ENCODE data around the gene USP35.
A peak's percentile ranks its signal among the peaks of the same experiment; 100 is the strongest.
"Not testable (repeated sequence)": the region's sequence is repeated elsewhere in the genome, so short reads cannot be mapped to it uniquely, and the experiment has no call there.

Gene USP35

DNA sequence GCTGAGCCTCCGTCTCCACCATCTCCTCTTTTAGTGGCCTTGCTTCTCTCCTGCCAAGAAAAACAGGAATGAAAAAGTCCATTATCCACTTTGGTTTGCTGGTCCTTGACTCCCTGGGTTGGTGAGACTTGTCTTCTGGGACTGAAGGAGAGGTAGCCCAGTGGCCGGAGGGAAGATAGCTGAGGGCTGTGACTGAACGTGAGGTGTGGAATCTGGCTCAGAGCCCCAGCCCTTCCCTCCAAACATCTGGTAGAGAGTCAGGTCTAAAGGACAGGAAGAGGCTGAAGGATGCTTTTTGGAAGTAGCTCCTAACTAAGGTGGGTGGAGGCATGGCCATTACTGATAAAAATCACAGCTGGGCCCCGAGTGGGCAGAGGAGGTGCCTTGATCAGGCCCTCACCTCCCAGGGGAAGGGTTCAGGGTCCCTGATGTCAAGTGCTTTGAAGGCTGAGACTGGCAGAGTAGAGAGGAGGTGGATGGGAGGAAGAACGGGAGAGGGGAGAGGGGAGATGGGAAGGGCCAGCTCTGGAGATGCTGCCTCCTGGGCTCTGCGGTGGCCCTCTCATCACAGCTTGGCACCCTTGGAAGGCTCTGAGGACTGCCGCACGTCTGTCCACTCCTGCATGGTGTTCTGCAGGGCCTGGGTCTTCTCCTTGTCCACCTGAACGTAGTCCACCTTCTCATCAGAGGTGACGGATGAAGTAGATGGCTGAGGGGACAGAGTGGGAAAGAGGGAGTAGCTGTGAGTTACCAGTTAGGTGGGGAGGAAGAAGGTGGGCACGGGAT, 30.2 kb downstream of the USP35 start:
- Histone ChIP-seq H3K36me3 (ENCODE audit: control insufficient read depth, insufficient read depth, low read length) (no peaks in the 10 kb centered on the region), H3K4me2 (ENCODE audit: low read length) (no peak overlapping the region), H3K23ac (ENCODE audit: low read length) (no peak overlapping the region), H2AK5ac (ENCODE audit: low read length) (no peak overlapping the region), H3K79me2 (ENCODE audit: control insufficient read depth, insufficient read depth, low read length) (no peaks in the 10 kb centered on the region), H3K4me1 (ENCODE audit: control insufficient read depth, low read depth, low read length) (no peaks in the 10 kb centered on the region), H3K79me1 (ENCODE audit: low read length) (no peaks in the 10 kb centered on the region), H3K18ac (ENCODE audit: low read length) (no peak overlapping the region), H3K4ac (ENCODE audit: low read depth, low read length) (no peak overlapping the region), H4K8ac (ENCODE audit: low read depth, low read length) (no peak overlapping the region), H2BK120ac (ENCODE audit: low read depth, low read length) (no peak overlapping the region), H3K27ac (ENCODE audit: low read depth, low read length) (no peak overlapping the region), H3K4me3 (ENCODE audit: low read length) (no peak overlapping the region), H3K9ac (ENCODE audit: low read length) (no peak overlapping the region), H3K56ac (ENCODE audit: low read length) (no peak overlapping the region), H2BK15ac (replicated peaks; ENCODE audit: low read depth) (no peak overlapping the region), H3K27me3 (ENCODE audit: insufficient read depth, low read length, poor library complexity) (no peaks in the 10 kb centered on the region), H2BK5ac (ENCODE audit: low read length) (no peak overlapping the region), H4K5ac (ENCODE audit: low read length) (no peak overlapping the region)
- no CpG with 5 or more reads among the region's 11 CpGs for WGBS (ENCODE audit: extremely low coverage, insufficient coverage, low lambda C conversion rate)
- DNase-seq: no peak

DNA sequence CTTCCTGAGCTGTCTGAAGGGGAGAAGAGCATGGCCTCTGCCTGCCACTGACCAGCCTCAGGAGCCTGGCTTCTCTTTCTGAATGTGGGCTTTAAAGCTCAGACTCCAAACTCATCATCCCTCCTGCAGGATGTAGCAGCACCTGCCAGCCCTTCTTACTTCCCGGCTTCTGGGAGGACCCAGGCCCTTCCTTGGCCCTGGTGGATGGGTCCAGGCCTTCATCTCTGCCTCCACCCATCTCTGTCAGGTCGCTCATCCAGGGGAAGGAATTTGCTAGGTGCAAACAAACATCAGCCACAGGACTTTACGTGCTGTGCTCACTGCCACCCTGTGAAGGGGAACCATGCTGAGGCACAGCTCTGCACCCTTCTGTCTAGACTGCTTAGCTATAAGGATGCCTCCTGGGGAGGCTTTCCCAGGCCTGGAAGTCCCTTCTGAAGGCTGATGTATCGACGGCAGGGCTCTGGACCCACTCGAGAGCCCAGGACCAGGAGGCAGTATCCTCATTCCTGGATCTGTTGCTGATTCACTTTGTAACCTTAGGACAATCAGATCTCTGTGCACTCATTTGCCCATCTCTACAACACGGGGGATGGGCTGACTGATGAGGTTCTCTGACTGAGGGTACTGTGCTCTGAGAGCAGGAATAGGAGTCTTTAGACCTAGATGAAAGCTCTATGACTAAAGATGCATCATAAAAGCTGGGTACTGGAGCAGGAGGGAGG, 30.9 kb downstream of the USP35 start:
- Histone ChIP-seq H3K4ac (ENCODE audit: low read depth, low read length) (no peak overlapping the region), H3K9ac (ENCODE audit: low read length) (no peak overlapping the region), H2BK15ac (replicated peaks; ENCODE audit: low read depth) (no peak overlapping the region), H3K27ac (ENCODE audit: low read depth, low read length) (no peak overlapping the region), H4K8ac (ENCODE audit: low read depth, low read length) (no peak overlapping the region), H2AK5ac (ENCODE audit: low read length) (no peak overlapping the region), H2BK5ac (ENCODE audit: low read length) (no peak overlapping the region), H3K4me3 (ENCODE audit: low read length) (no peak overlapping the region), H3K56ac (ENCODE audit: low read length) (no peak overlapping the region), H3K23ac (ENCODE audit: low read length) (no peak overlapping the region), H3K4me1 (ENCODE audit: control insufficient read depth, low read depth, low read length) (no peaks in the 10 kb centered on the region), H3K36me3 (ENCODE audit: control insufficient read depth, insufficient read depth, low read length) (no peaks in the 10 kb centered on the region), H2BK120ac (ENCODE audit: low read depth, low read length) (no peak overlapping the region), H4K5ac (ENCODE audit: low read length) (no peak overlapping the region), H3K27me3 (ENCODE audit: insufficient read depth, low read length, poor library complexity) (no peaks in the 10 kb centered on the region), H3K18ac (ENCODE audit: low read length) (no peak overlapping the region), H3K79me1 (ENCODE audit: low read length) (no peaks in the 10 kb centered on the region), H3K79me2 (ENCODE audit: control insufficient read depth, insufficient read depth, low read length) (no peaks in the 10 kb centered on the region), H3K4me2 (ENCODE audit: low read length) (no peak overlapping the region)
- no CpG with 5 or more reads among the region's 7 CpGs for WGBS (ENCODE audit: extremely low coverage, insufficient coverage, low lambda C conversion rate)
- no peak for DNase-seq

DNA sequence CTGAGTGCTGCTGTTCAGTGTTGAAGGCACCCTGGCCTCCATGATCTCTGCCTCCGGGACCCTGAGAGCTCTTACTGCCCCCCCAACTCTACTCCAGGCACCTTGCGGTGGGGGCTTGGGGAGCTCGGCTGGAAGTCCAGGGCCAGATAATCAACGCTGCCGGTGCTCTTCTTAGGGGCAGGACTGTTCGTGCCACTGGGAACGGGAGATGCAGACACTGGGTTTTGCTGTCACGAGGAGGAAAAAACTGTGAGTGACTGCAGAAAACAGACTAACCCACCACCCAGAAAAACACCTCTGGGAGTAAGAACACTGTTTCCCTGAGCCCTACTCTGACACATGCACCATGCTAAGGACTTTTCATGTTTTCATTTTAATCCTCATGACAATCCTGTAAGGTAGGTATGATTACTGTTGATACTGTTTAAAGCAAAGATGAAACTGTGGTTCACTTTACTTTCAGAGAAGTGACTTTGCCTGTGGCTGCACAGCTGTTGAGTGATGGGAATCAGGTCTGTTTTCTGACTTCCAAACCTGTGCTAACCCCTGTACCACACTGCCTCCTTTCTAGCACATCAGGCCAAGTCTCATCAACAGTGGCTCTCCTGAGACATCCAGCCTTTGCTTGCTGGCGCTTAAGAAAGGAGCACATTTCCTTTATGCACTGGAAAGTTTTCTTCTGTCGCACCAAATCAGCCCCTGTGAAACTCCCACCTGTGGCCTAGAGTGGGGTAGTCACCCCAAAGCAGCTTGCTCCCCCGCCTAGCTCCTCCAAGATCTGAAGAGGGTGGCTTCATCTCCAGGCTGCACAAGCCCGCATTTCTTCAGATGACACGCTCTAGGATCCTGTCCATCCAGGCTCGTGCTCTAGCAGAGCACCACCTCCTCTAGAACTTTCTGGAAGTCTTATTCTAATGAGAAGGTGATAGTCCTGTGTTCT, 31.8 kb downstream of the USP35 start:
- Histone ChIP-seq H2AK5ac (ENCODE audit: low read length) (no peak overlapping the region), H3K23ac (ENCODE audit: low read length) (no peak overlapping the region), H3K79me1 (ENCODE audit: low read length) (no peaks in the 10 kb centered on the region), H2BK120ac (ENCODE audit: low read depth, low read length) (no peak overlapping the region), H2BK5ac (ENCODE audit: low read length) (no peak overlapping the region), H3K4me1 (ENCODE audit: control insufficient read depth, low read depth, low read length) (no peaks in the 10 kb centered on the region), H4K8ac (ENCODE audit: low read depth, low read length) (no peak overlapping the region), H3K56ac (ENCODE audit: low read length) (no peak overlapping the region), H3K79me2 (ENCODE audit: control insufficient read depth, insufficient read depth, low read length) (no peaks in the 10 kb centered on the region), H3K18ac (ENCODE audit: low read length) (no peak overlapping the region), H3K9ac (ENCODE audit: low read length) (no peak overlapping the region), H3K36me3 (ENCODE audit: control insufficient read depth, insufficient read depth, low read length) (no peaks in the 10 kb centered on the region), H3K4me3 (ENCODE audit: low read length) (no peak overlapping the region), H3K27ac (ENCODE audit: low read depth, low read length) (no peak overlapping the region), H4K5ac (ENCODE audit: low read length) (no peak overlapping the region), H3K27me3 (ENCODE audit: insufficient read depth, low read length, poor library complexity) (no peaks in the 10 kb centered on the region), H3K4me2 (ENCODE audit: low read length) (no peak overlapping the region), H3K4ac (ENCODE audit: low read depth, low read length) (no peak overlapping the region), H2BK15ac (replicated peaks; ENCODE audit: low read depth) (no peak overlapping the region)
- no CpG with 5 or more reads among the region's 14 CpGs for WGBS (ENCODE audit: extremely low coverage, insufficient coverage, low lambda C conversion rate)
- no peak for DNase-seq

DNA sequence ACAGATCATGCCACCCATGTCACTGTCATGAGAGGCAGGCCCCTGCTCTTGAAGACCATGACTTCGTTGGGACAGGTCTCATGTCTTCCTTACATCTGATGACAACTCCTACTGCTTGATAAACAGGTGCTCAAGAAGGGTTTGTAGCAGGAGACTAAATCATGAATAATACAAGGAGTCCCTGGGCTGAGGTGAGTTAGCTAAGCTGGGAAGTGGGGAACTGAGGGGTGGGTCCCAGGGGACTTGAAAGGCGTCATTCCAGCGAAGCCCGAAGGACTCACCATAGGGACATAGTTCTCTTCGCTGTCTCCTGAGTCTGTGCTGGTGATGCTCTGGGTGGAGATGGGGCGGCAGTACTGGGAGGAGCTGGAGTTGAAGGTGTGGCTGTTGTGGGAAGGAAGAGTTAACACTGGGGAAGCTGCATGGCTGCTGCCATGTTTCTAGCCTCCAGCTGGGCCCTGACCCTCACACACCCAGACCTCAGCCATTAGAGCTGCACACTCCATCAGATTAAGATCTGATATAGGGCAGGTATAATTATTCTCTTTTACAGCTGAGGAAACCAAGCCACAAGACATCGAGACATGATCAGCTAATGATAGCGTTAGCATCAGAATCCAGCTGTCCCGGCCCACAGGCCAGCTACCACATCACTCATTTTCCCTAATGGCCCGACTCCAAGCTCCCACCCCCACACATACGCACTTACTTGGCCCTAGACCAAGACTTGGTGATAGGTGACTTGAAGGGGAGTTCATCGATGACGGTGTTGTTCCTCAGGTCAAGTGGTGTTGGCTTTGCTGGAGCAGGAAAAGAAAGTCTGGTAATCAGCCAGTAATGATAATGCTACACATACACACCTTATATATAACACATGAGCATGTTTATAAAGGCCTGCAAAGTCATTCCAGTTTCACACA, 32.9 kb downstream of the USP35 start:
- DNase-seq: no peak
- Histone ChIP-seq H3K79me1 (ENCODE audit: low read length) (no peaks in the 10 kb centered on the region), H3K4me1 (ENCODE audit: control insufficient read depth, low read depth, low read length) (no peaks in the 10 kb centered on the region), H3K23ac (ENCODE audit: low read length) (no peak overlapping the region), H3K4me3 (ENCODE audit: low read length) (no peak overlapping the region), H3K18ac (ENCODE audit: low read length) (no peak overlapping the region), H3K36me3 (ENCODE audit: control insufficient read depth, insufficient read depth, low read length) (no peaks in the 10 kb centered on the region), H2BK5ac (ENCODE audit: low read length) (no peak overlapping the region), H4K8ac (ENCODE audit: low read depth, low read length) (no peak overlapping the region), H3K27ac (ENCODE audit: low read depth, low read length) (no peak overlapping the region), H4K5ac (ENCODE audit: low read length) (no peak overlapping the region), H3K4ac (ENCODE audit: low read depth, low read length) (no peak overlapping the region), H3K27me3 (ENCODE audit: insufficient read depth, low read length, poor library complexity) (no peaks in the 10 kb centered on the region), H3K56ac (ENCODE audit: low read length) (no peak overlapping the region), H3K79me2 (ENCODE audit: control insufficient read depth, insufficient read depth, low read length) (no peaks in the 10 kb centered on the region), H2BK15ac (replicated peaks; ENCODE audit: low read depth) (no peak overlapping the region), H3K9ac (ENCODE audit: low read length) (no peak overlapping the region), H3K4me2 (ENCODE audit: low read length) (no peak overlapping the region), H2BK120ac (ENCODE audit: low read depth, low read length) (no peak overlapping the region), H2AK5ac (ENCODE audit: low read length) (no peak overlapping the region)
- no CpG with 5 or more reads among the region's 13 CpGs for WGBS (ENCODE audit: extremely low coverage, insufficient coverage, low lambda C conversion rate)

- H2BK120ac ChIP-seq (ENCODE audit: low read depth, low read length); H3K23ac ChIP-seq (ENCODE audit: low read length); H3K4me1 ChIP-seq (ENCODE audit: control insufficient read depth, low read depth, low read length); H3K4me3 ChIP-seq (ENCODE audit: low read length); H3K56ac ChIP-seq (ENCODE audit: low read length); H2BK15ac ChIP-seq (replicated peaks; ENCODE audit: low read depth); H2AK5ac ChIP-seq (ENCODE audit: low read length); H3K27me3 ChIP-seq (ENCODE audit: insufficient read depth, low read length, poor library complexity); H3K27ac ChIP-seq (ENCODE audit: low read depth, low read length); H3K9ac ChIP-seq (ENCODE audit: low read length); H4K5ac ChIP-seq (ENCODE audit: low read length); H2BK5ac ChIP-seq (ENCODE audit: low read length); H3K79me1 ChIP-seq (ENCODE audit: low read length); H3K36me3 ChIP-seq (ENCODE audit: control insufficient read depth, insufficient read depth, low read length); H3K4me2 ChIP-seq (ENCODE audit: low read length); H3K18ac ChIP-seq (ENCODE audit: low read length); H3K4ac ChIP-seq (ENCODE audit: low read depth, low read length); H4K8ac ChIP-seq (ENCODE audit: low read depth, low read length); H3K79me2 ChIP-seq (ENCODE audit: control insufficient read depth, insufficient read depth, low read length): not testable (repeated sequence)
- no CpG with 5 or more reads among the region's 10 CpGs for WGBS (ENCODE audit: extremely low coverage, insufficient coverage, low lambda C conversion rate)
- DNase-seq: peak; percentile 16
Observed at GRCh38 chr11:78222726-78223125, 34.0 kb downstream of the USP35 start.

All from mesendoderm (in vitro differentiated cells).